D721Med (cell line): ENCODE measurements around the gene OR52E5.

ENCODE experiments used
- DNase-seq: peaks from one replicate; pipeline ENCODE4 v3.0.0; 2011; ENCODE audit warnings: low spot score; ENCODE audit not compliant: insufficient read length
- FAIRE-seq: peaks from 2 replicates; lab custom pipeline; 2011; peaks lifted over from hg19 to GRCh38; lab: Jason Lieb, UNC
- CTCF ChIP-seq: IDR thresholded peaks from 2 replicates; pipeline ENCODE4 v1.5.1; 2012; ENCODE audit warnings: mild to moderate bottlenecking, control low read depth; ENCODE audit not compliant: insufficient read depth; ENCODE audit errors: missing control alignments

Gene OR52E5

GRCh38 chr11:5941951-5942350 is 48.9 kb downstream of the OR52E5 start, which contains the start of gene OR56A3:
TSS of gene OR56A3 (plus strand) at chr11:5942251. CDS start at chr11:5947347, 5,096 bp downstream.
- DNase-seq (no peak), FAIRE-seq (no peak)
- TF ChIP-seq CTCF, result no peak
